Epithelial cell of prostate (primary cell): ENCODE measurements around the gene NFIC.
A peak's percentile ranks its signal among the peaks of the same experiment; 100 is the strongest.
"Not testable (repeated sequence)": the region's sequence is repeated elsewhere in the genome, so short reads cannot be mapped to it uniquely, and the experiment has no call there.

ENCODE experiments used
- DNase-seq: peaks from one replicate; pipeline ENCODE4 v3.0.0-alpha.2; 2011; ENCODE audit warnings: low read depth, low spot score
- H3K27ac ChIP-seq: fragments of 450-650 bp; 2 replicates; pipeline ENCODE4 v1.5.1; 2017; ENCODE audit warnings: mild to moderate bottlenecking

NFIC gene

DNA sequence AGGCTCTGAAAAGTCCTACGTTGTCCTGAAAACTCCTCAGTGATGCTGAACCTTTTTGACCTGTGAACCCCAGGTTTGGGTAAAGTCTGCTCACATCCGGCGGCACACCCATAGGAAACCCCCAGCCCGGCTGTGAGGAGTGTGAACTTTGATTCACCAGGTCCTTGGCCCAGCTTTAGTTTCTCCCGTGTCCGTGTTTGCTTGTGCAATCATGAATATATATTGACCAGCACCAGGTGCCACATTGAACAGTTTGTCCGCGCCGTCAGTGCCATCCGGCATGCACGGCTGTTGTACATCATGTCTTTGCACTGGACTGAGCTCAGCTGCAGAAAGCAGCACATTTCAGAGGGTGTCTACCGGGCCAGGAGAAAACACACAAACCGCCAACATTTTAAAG is 45.3 kb downstream of the NFIC start:
- no peak overlapping the region for H3K27ac ChIP-seq

DNA sequence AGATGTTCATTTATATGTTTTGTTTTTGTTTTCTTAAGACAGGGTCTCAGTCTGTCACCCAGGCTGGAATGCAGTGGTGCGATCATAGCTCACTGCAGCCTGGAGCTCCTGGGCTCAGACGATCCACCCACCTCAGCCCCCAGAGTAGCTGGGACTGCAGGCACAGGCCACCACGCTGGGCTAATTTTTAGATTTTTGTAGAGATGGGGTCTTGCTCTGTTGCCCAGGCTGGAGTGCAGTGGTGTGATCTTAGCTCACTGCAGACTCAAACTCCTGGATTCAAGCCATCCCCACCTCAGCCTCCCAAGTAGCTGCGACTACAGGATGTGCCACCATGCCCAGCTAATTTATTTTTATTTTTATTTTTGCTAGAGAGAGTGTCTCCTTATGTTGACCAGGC is 45.7 kb downstream of the NFIC start:
- no peak overlapping the region for H3K27ac ChIP-seq
- DNase-seq = no peak

More for the DNA sequence above, 45.3 kb downstream of the NFIC start:
- DNase-seq = no peak

DNA sequence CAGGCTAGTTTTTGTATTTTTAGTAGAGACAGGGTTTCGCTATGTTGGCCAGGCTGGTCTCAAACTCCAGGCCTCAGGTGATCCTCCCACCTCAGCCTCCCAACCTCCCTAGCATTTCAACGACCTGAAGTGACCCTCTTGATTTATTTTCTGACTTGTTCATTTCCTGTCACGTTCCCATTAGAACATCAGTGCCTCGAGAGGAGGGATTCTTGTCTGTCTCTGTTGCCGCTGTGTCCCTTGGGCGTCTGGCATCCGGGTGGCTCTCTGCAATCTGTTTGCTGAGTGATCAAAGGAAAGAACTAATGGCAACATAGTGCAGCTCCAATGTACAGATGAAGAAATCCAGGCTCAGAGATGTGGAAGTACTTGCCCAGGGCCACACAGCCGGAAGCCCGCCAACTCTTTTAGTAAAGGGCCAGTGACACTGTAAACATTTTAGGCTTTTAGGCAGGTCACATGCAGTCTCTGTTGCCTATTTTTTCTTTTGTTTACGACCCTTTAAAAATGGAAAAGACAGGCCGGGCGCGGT is 47.5 kb downstream of the NFIC start:
- no peak for DNase-seq
- H3K27ac ChIP-seq = no peak overlapping the region

DNA sequence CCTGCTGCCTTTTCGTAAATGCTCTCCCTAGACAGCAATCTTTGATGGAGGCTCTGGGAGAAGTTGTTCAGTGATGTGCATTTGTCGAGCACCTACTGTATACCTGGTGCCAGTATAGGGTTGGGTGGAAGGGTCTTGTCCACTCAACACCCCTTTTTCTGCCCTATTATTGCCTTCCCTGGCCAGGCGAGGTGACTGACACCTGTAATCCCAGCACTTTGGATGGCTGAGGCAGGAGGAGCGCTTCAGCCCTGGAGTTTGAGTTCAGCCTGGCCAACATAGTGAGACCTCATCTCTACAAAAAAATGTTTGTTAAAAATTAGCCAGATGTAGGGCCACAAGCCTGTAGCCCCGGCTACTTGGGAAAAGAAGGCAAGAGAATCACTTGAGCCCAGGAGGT is 49.3 kb downstream of the NFIC start:
- no peak overlapping the region for H3K27ac ChIP-seq
- DNase-seq = no peak

DNA sequence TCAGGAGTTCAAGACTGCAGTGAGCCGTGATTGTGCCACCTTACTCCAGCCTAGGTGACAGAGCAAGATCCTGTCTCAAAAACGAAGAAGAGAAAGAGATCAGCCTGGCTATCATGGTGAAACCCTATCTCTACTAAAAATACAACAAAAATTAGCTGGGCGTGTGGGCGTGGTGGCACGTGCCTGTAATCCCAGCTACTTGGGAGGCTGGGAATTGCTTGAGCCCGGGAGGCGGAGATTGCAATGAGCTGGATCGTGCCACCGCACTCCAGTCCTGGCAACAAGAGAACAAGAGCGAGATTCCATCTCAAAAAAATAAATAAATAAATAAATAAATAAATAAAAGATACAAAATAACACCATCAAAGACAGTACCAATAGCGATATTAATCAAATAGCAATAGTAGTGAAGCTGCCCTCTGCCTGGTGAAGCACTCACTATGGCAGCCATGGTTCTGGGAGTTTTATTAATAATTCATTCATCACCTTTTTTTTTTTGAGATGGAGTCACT is 53.9 kb downstream of the NFIC start:
- no peak for DNase-seq
- no peak overlapping the region for H3K27ac ChIP-seq

DNA sequence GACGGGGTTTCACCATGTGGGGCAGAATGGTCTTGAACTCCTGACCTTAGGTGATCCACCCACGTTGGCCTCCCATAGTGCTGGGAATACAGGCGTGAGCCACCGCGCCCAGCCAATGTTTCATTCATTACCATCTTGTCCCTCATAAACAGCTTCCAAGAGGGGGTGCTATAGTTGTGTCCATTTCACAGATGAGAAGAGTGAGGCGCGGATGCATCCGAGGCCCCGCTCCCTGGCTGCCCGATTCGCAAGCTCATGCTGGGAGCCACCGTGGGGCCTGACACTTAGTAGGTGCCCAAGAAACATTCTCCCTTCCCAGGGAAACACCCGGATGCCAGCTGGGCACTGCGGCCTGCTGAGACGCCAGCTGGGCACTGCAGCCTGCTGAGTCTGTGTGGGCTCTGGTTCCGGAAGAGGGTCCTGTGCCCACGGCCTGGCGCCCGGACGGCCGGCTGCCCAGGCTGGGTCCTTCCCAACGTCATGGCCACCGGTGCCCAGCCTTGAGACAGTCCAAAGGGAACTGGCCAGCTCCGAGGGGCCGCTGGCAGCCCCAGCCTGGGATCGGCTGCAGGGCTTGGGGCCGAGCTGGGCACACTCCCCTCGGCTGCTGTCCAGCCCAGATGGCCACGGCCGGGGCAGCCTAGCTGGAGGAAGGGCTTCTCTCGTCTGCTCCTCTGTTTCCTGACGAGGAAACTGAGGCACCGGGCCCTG is 54.7 kb downstream of the NFIC start:
- H3K27ac ChIP-seq = no peak overlapping the region
- DNase-seq = no peak

DNA sequence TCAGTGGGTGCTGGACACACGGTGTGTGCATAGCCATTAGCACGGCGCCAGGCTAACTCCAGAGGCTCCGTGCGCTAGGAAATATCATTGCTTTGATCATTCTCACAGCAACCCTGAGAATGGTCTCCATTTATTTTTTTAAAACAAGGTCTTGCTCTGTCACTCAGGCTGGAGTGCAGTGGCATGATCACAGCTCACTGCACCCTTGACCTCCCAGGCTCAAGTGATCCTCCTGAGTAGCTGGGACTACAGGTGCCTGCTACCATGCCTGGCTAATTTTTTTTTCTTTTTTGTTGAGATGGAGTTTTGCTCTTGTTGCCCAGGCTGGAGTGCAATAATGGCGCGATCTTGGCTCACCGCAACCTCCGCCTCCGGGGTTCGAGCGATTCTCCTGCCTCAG is 55.3 kb downstream of the NFIC start:
- DNase-seq, H3K27ac ChIP-seq: not testable (repeated sequence)

DNA sequence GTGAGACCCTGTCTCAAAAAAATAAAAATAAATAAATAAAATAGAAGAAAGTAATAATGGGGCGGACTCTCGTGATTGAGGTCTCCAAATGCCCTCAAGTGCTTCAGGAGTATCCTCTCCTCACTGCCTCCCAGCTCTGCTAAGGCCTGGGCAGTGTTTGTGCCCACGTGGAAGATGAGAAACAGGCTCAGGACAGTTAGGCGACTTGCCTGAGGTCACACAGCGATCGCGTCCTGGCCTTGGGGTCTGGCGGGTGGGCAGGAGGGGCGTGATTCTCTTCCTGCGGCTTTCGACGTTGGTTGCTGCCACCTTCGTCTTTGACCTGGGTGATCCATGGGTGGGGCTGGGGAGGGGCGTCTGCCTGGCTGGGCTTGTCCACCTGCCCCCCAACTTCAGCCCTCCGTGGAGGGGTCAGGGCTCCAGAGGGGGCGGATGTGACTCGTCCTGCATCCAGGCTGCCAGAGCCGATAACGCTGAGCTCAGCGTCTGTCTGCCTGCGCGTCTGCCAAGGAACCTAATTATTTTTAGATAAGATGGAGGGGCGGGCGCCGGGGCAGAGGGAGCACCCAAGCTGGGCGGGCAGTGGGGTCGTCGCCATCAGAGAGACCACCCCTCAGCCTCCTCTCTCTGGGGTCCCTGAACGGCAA is 56.9 kb downstream of the NFIC start:
- DNase-seq = no peak
- no peak overlapping the region for H3K27ac ChIP-seq

DNA sequence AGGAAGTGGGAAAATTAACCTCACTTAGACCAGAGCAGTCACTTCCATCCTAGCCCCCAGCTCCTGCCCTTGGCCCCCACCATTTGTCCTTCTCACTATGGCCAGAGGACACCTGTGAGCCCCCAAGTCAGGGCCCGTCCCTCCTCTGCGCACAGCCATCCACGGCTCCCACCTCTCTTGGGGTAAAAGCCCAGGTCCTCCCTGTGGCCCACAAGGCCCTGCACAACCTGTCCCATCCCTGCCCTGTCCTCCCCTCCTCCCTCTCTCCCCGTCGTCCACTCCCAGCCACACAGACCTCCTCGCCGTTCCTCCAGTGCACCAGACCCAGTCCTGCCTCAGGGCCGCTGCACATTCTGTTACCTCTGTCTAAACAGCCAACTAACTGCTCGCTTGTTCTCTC is 60.0 kb downstream of the NFIC start:
- no peak for DNase-seq
- no peak overlapping the region for H3K27ac ChIP-seq

DNA sequence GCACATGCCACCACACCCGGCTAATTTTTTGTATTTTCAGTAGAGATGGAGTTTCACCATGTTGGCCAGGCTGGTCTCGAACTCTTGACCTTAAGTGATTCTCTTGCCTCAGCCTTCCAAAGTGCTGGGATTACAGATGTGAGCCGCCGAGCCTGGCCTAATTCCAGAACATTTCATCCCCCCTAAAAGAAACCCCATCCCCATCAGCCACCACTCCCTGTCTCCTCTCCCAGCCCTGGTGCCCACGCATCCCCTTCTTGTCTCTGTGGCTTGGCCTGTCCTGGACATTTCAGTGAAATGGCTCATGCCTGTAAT is 63.9 kb downstream of the NFIC start:
- DNase-seq = not testable (repeated sequence)
- H3K27ac ChIP-seq = peak overlapping the region; percentile 50

DNA sequence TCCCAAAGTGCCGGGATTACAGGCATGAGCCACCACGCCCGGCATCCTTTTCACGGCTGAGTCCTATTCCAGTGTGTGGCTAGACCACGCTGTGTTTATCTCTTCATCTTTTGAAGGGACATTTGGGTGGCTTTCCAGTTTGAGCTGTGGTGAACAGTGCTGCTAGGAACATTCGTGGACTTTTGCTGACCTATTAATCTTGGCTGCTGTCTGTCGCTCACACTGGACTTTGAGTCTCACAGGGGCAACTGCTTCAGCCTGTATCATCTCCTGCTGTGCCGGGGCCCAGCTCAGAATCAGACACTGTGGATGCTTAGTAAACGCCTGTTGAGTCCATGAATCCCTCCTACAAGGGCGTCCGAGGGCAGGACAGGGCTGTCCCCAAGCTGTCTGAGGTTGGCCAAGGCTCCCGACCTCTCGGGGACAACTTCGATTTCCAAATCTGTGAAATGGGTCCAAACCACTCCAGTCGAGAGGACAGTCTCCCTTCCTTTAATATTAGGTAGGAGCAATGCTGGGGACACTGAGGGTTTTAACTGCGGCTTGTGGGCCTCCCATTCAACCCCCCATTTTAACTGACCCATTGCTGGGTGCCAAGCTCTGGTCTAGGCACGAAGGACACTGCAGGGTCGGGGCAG is 65.5 kb downstream of the NFIC start:
- H3K27ac ChIP-seq = no peak overlapping the region
- DNase-seq = no peak

DNA sequence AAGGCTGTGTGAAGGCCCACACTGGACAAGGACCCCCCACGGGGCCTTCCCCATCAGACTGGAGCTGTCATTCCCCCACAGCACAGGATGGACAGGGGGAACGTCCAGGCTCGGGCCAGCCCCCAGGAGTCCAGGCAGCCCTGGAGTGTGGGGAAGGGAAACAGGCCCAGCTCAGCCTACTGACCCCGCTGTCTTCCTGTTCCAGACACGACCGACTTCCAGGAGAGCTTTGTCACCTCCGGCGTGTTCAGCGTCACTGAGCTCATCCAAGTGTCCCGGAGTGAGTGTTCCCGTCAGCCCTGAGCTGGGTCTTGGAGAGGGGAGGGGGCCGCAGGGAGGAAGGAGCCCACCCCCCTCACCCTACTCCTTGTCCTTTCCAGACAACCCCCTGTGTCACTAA is 66.9 kb downstream of the NFIC start:
- DNase-seq = no peak
- H3K27ac ChIP-seq = no peak overlapping the region

DNA sequence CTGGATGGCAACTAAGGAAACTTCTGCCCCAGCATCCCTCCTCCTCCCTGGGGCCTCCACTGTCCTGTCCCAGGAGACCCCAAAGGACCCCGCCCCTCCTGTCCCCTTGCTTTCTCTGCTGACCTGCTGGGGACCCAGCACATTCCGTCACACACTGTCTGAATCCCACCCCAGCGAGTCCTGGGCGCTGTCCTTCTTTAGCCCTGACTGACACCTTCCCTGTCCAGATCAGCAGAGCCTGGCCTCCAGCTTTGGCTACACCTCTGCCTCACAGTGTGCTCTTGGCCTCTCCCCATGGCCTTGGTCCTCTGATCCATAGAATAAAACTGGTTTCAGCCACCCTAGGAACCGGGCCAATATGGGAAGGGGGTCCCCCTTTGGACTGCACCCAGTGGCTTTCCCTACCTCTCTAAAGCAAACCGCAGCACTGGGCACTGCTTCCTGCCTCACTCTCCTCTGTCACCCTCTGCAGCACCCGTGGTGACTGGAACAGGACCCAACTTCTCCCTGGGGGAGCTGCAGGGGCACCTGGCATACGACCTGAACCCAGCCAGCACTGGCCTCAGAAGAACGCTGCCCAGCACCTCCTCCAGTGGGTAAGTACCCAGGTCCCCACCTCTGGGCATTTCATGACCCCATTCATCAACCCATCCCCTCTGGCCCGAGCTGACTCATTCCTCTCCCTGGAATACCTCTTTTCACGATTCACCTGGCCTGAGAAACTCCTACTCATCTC is 67.6 kb downstream of the NFIC start:
- H3K27ac ChIP-seq = peak overlapping the region; percentile 82
- DNase-seq = no peak

DNA sequence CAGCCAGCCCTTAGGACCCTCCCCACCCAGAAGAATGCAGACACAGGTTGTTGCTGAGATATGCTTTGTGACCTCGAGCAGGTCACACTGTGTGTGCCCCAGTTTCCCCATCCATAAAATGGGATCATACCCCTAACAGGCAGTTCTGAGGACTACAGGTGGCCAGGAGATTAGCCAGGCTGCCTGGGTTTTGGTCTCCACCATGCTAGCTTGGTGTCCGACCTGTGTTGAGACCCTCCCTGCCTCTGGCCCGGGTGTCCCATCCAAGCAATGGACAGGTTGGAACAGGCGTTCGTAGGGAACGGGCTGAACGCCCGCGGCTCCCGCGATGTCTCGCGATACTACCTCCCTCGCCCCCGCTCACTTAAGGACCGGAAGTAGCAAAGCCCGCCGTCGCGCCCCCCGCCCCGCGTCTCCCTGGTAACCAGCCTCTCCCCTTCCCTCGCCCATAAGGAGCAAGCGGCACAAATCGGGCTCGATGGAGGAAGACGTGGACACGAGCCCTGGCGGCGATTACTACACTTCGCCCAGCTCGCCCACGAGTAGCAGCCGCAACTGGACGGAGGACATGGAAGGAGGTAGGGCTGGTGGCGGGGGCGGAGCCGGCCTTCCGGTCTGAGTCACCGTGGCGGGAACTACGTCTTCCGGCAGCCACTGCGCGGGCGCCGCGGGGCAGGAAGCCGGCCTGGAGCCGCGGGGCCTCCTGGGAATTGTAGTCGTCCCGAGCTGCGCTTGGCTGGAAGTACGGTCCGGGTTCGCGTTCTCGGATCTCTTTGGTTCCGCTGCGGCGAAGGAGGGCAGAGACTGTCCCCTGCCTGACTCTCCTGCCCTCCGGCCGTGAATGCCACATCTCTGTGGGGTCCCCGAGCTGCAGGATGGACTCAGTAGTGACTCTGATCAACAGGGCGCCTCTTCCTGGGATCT is 68.5 kb downstream of the NFIC start:
- peak overlapping the region; percentile 82 for H3K27ac ChIP-seq
- DNase-seq = peak; percentile 78

DNA sequence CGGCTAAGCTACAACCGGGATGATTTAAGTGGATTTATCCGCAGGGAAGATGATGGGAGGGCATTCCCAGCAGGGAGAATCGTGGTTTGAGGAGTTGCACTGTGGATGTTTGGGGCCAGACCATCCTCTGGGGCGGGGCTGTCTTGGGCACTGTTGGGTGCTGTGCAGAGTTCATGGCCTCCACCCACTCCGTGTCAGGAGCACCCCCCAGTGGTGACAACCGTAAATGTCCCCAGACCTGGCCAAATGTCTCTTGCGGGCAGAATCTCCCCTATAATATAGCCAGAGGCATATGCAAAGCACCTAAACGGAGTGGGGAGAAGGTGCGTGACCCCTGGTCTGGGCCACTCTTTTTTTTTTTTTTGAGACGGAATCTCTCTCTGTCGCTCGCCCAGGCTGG is 73.7 kb downstream of the NFIC start:
- no peak for DNase-seq
- no peak overlapping the region for H3K27ac ChIP-seq

DNA sequence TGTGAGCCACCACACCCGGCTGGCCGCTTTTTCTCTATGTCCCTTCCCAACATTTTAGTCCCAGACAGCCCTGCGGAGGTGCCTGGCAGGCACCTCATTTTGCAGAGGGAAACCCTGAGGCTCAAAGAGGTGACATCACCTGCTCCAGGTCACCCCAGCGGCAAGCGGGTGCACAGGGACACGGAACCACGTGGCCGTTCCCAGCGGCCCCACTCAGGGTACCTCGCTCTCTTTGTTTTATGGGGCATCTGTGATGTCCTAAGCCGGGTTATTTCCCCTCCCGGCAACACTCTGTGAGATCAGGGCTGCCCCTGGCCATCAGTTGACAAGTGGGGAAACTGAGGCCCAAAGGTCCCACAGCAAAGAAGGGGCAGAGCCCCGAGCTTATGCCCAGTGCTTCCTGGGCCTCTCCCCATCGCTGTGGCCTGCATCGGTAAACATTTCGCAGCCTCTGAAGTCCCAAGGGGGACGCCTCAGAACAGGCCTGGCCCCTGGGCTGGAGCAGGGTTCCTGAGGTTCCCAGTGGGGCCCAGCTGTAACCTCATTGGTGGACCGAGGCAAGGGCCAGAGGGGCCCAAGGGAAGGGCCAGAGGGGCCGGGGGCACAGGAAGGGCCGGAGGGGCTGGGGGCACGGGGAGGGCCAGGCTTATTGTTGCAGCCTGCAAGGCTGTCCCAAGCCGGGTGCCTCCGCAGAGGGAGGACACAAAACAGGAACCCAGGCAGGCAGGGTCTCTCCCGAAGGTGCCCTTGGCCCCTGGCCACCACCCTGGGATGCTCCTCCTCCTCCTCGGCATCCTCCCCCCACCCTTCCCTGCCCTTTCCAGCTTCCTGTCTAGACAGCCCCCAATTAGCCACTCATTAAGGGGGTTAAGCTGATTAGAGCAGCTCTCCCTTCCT is 75.0 kb downstream of the NFIC start:
- no peak for DNase-seq
- no peak overlapping the region for H3K27ac ChIP-seq

DNA sequence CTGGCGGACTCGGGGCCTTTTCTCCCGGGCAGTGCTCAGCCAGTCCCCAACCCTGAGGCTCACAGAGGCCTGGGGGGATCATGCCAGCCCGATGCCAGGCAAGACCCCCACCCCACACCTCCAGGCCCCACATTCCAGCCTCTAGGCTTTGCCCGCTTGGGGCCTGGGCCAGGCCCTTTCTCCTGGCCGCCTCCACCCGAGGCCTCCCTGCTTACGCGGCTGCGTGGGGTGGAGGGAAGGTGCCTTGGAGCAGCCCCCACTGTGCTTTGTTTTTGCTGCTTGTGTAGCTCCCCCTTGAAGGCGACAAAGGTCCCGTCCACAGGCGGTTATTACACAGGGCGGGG is 75.6 kb downstream of the NFIC start:
- DNase-seq = no peak
- H3K27ac ChIP-seq = no peak overlapping the region

DNA sequence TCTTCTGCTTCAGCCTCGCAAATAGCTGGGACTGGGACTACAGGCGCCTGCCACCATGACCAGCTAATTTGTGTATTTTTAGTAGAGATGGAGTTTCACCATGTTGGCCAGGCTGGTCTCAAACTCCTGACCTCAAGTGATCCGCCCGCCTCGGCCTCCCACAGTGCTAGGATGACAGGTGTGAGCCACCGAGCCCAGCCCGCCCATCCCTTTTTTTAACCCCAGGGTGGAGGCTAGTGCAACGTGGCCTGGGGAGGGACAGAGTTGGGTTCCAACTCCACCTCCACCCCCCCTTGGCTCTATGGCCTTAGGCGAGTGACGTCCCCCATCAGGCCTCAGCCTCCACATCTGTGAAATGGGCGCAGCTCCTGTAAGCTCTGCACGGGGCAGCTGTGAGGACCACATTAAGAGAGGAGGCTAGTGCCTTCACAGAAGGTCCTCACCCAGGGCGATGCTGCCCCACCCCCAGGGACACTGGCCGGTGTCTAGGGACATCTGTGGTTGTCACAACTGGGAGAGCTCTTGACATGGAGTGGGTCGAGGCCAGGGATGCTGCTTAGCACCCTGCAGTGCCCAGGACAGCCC is 76.2 kb downstream of the NFIC start:
- no peak overlapping the region for H3K27ac ChIP-seq
- no peak for DNase-seq
